22Rv1 (cell line): ENCODE data around the gene ALAS1.

Experiments used
- H3K27ac ChIP-seq: fragments of 450-650 bp; 2 replicates; pipeline ENCODE4 v1.5.1; 2017
- ZFX ChIP-seq: fragments of 450-650 bp; IDR thresholded peaks from 2 replicates; pipeline ENCODE4 v1.6.1; 2017; ENCODE audit warnings: antibody characterized with exemption, borderline replicate concordance
- TF ChIP-seq, protein P1 (sequence below): fragments of 450-650 bp; IDR thresholded peaks from 2 replicates; pipeline ENCODE4 v1.5.1; 2017; ENCODE audit warnings: mild to moderate bottlenecking

Gene ALAS1

GRCh38 chr3:52245322-52246263 is 47.6 kb downstream of the ALAS1 start, which contains the start of gene PPM1M:
Gene PPM1M, plus strand, starts transcription at chr3:52245759. Its CDS starts 66 bp downstream, at chr3:52245825.
- H3K27ac ChIP-seq, result peak within 1 kb of the TSS; percentile 38
- TF ChIP-seq ZFX, result no peak
- TF ChIP-seq, protein P1, sequence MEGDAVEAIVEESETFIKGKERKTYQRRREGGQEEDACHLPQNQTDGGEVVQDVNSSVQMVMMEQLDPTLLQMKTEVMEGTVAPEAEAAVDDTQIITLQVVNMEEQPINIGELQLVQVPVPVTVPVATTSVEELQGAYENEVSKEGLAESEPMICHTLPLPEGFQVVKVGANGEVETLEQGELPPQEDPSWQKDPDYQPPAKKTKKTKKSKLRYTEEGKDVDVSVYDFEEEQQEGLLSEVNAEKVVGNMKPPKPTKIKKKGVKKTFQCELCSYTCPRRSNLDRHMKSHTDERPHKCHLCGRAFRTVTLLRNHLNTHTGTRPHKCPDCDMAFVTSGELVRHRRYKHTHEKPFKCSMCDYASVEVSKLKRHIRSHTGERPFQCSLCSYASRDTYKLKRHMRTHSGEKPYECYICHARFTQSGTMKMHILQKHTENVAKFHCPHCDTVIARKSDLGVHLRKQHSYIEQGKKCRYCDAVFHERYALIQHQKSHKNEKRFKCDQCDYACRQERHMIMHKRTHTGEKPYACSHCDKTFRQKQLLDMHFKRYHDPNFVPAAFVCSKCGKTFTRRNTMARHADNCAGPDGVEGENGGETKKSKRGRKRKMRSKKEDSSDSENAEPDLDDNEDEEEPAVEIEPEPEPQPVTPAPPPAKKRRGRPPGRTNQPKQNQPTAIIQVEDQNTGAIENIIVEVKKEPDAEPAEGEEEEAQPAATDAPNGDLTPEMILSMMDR, result no peak

GRCh38 chr3:52246264-52246620 is 48.3 kb downstream of the ALAS1 start:
- TF ChIP-seq ZFX, result no peak
- H3K27ac ChIP-seq, result peak overlapping the region; percentile 38

DNA sequence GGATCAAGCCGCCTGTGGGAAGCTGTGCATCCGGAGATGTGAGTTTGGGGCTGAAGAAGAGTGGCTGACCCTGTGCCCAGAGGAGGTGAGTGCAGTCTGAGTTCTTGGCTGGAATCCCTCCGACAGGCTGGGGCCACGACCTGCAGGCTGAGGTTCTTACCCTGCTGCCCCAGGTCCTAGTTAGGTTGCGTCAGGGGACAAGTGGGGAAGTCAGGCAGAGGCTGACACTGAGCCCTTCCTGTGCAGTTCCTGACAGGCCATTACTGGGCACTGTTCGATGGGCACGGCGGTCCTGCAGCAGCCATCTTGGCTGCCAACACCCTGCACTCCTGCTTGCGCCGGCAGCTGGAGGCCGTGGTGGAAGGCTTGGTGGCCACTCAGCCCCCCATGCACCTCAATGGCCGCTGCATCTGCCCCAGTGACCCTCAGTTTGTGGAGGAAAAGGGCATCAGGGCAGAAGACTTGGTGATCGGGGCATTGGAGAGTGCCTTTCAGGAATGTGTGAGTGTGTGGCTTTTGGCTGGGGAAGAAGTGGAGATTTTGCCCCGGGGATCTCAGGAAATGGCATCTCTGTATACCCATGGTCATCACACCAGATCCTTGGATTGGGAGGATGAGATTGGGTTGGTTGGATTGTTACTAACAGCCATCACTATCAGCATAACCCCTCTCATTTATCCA is 48.9 kb downstream of the ALAS1 start:
- TF ChIP-seq, protein P1, result no peak
- TF ChIP-seq ZFX, result no peak
- H3K27ac ChIP-seq, result peak overlapping the region; percentile 38

- TF ChIP-seq, protein P1, result no peak
- no peak for TF ChIP-seq ZFX
- peak overlapping the region; percentile 38; the same call in 1 of the 2 replicates for H3K27ac ChIP-seq
Observed at GRCh38 chr3:52247409-52248164, 49.6 kb downstream of the ALAS1 start.

DNA sequence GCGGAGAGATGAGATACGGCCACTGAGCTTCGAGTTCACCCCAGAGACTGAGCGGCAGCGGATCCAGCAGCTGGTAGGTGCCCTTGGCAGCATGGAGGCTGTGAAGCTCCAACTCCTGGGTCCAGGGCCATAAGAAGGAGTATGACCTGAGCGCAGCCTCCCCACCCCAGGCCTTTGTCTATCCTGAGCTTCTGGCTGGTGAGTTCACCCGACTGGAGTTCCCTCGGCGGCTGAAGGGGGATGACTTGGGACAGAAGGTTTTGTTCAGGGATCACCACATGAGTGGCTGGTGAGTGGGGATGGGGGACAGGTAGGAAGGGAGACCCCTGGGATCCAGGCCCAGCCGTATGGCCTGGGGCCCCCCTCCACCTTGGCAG is 50.2 kb downstream of the ALAS1 start:
- peak overlapping the region; percentile 38; the same call in 1 of the 2 replicates for H3K27ac ChIP-seq
- TF ChIP-seq, protein P1, result no peak
- no peak for TF ChIP-seq ZFX

DNA sequence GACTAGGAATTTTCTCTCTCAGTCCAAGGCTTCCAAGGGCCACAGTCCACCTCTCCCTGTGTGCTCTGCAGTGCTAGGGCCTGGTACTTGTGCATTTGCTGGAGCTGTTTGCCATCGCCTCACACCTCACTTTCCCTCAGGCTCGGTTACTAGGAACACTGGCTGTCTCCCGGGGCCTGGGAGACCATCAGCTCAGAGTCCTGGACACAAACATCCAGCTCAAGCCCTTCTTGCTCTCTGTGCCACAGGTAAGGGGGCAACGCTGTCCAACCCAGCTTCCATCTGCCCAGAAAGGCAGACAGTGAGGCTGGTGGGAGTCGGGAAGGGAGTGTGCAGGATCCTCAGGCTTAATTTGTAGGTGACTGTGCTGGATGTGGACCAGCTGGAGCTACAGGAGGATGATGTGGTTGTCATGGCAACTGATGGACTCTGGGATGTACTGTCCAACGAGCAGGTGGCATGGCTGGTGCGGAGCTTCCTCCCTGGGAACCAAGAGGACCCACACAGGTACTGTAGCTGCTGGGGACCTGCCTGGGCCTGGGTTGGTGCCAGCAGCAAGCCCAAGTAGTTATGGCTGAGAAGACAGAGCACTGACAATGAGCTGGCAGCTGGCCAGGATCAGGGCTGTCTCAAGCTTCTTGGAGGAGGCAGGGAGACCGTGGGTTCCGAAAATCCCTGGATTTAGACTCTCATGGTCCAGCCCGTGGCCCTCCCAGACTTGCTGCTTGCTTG is 51.0 kb downstream of the ALAS1 start:
- TF ChIP-seq, protein P1, result no peak
- no peak for TF ChIP-seq ZFX
- 0 out of 2 replicates have a peak overlapping the region, but pooled peaks have one; percentile 38 for H3K27ac ChIP-seq

- no peak for TF ChIP-seq ZFX
- TF ChIP-seq, protein P1, result no peak
- peak overlapping the region; percentile 22; the same call in 1 of the 2 replicates for H3K27ac ChIP-seq
Observed at GRCh38 chr3:52249683-52250082, 51.7 kb downstream of the ALAS1 start.
